ENCODE results near the gene OR52I2. TPM values are rescaled to one million over a fixed set of nuclear protein-coding genes. Genes with fewer than 3 reads are reported as not detected.

Gene OR52I2
- polyA plus RNA-seq, 1 of the 3 experiments (the other 2 are of a cell fraction): not detected

GRCh38 chr11:4639931-4640330, 58.4 kb downstream of the OR52I2 start:
- Histone ChIP-seq H3K9me2 (no peaks in the 10 kb centered on the region), H3K9me3 (no peaks in the 10 kb centered on the region), H2AFZ (ENCODE audit: low read depth) (no peak overlapping the region), H3K4me3 (ENCODE audit: low read depth in 2 of 2, low read length in 1 of 2) (no peak overlapping the region), H3K27ac (ENCODE audit: low read depth in 2 of 2, low read length in 1 of 2) (no peak overlapping the region), H3K36me3 (replicated peaks in 1 of 2; ENCODE audit: control insufficient read depth in 1 of 2, insufficient read depth in 2 of 2, low read length in 1 of 2) (no peaks in the 10 kb centered on the region), H4K20me1 (ENCODE audit: insufficient read depth) (no peaks in the 10 kb centered on the region), H3K79me2 (ENCODE audit: insufficient read depth) (no peaks in the 10 kb centered on the region), H3K4me2 (no peak overlapping the region), H3K4me1 (ENCODE audit: control insufficient read depth in 1 of 2, insufficient read depth in 2 of 2, low read depth in 1 of 2, low read length in 1 of 2) (no peaks in the 10 kb centered on the region; a peak in 1 of 4 replicates), H3K27me3 (ENCODE audit: insufficient read depth) (peaks cover 27% of the 10 kb centered on the region), H3K9ac (no peak overlapping the region), H3F3A (replicated peaks; ENCODE audit: insufficient read depth) (no peaks in the 10 kb centered on the region)
- DNase-seq: no peak
- ChIA-PET POLR2A (no interaction called here), CTCF (no interaction called here)
- WGBS (ENCODE audit: low lambda C conversion rate): 10% methylated on average over 5 of the region's 6 CpGs
- TF ChIP-seq FOXJ3 (CRISPR knock-in tag; IDR thresholded peaks at IDR 0.05) (no peak), SMC3 (IDR thresholded peaks at IDR 0.05; ENCODE audit: low read depth, low read length) (no peak), RFX5 (IDR thresholded peaks at IDR 0.05; ENCODE audit: low read length) (no peak), USF1 (IDR thresholded peaks at IDR 0.05; ENCODE audit: borderline replicate concordance, low read depth) (no peak), FOXM1 (IDR thresholded peaks at IDR 0.05; ENCODE audit: low read depth) (no peak), MAX (IDR thresholded peaks at IDR 0.05; ENCODE audit: low read depth) (no peak), GABPA (IDR thresholded peaks at IDR 0.05; ENCODE audit: low read depth) (no peak), REST (IDR thresholded peaks at IDR 0.05; ENCODE audit: low read depth, low read length) (no peak), RXRA (IDR thresholded peaks at IDR 0.05; ENCODE audit: borderline replicate concordance, low read depth) (no peak), SIN3A (IDR thresholded peaks at IDR 0.05; ENCODE audit: borderline replicate concordance, low read depth, low read length) (no peak), EZH2phosphoT487 (IDR thresholded peaks at IDR 0.05; ENCODE audit: borderline replicate concordance, low read depth) (no peak), NRF1 (IDR thresholded peaks at IDR 0.05; ENCODE audit: low read depth, low read length) (no peak), ELF1 (IDR thresholded peaks at IDR 0.05) (no peak), JUND (IDR thresholded peaks at IDR 0.05) (no peak)

GRCh38 chr11:4641501-4641900, 60.0 kb downstream of the OR52I2 start:
- no peaks in the 10 kb centered on the region for H3K36me3 ChIP-seq (replicated peaks in 1 of 2; ENCODE audit: control insufficient read depth in 1 of 2, insufficient read depth in 2 of 2, low read length in 1 of 2)
- no peak overlapping the region for H2AFZ ChIP-seq (ENCODE audit: low read depth)
- no peaks in the 10 kb centered on the region for H3K9me3 ChIP-seq
- TF ChIP-seq USF1 (IDR thresholded peaks at IDR 0.05; ENCODE audit: borderline replicate concordance, low read depth): no peak
- no peak for TF ChIP-seq FOXJ3 (CRISPR knock-in tag; IDR thresholded peaks at IDR 0.05)
- no peak for TF ChIP-seq CHD2 (IDR thresholded peaks at IDR 0.05; ENCODE audit: low read length, partially characterized antibody)
- no peak for TF ChIP-seq GABPA (IDR thresholded peaks at IDR 0.05; ENCODE audit: low read depth)
- no peak for TF ChIP-seq ZBTB33 (IDR thresholded peaks at IDR 0.05; ENCODE audit: borderline replicate concordance, low read depth)
- TF ChIP-seq NRF1 (IDR thresholded peaks at IDR 0.05; ENCODE audit: low read depth, low read length): no peak
- TF ChIP-seq RCOR1 (IDR thresholded peaks at IDR 0.05; ENCODE audit: low read length): no peak
- H3K9ac ChIP-seq: no peak overlapping the region
- DNase-seq: no peak
- peaks cover 28% of the 10 kb centered on the region for H3K27me3 ChIP-seq (ENCODE audit: insufficient read depth)
- POLR2A ChIA-PET: no interaction called here
- no peak overlapping the region for H3K4me2 ChIP-seq
- WGBS (ENCODE audit: low lambda C conversion rate): 10% methylated on average over 7 of the region's 7 CpGs
- H3K9me2 ChIP-seq: no peaks in the 10 kb centered on the region
- no peak overlapping the region for H3K4me3 ChIP-seq (ENCODE audit: low read depth in 2 of 2, low read length in 1 of 2)
- H3K4me1 ChIP-seq (ENCODE audit: control insufficient read depth in 1 of 2, insufficient read depth in 2 of 2, low read depth in 1 of 2, low read length in 1 of 2): no peaks in the 10 kb centered on the region; a peak in 1 of 4 replicates
- no peaks in the 10 kb centered on the region for H4K20me1 ChIP-seq (ENCODE audit: insufficient read depth)
- CTCF ChIA-PET: no interaction called here
- H3K79me2 ChIP-seq (ENCODE audit: insufficient read depth): no peaks in the 10 kb centered on the region
- no peaks in the 10 kb centered on the region for H3F3A ChIP-seq (replicated peaks; ENCODE audit: insufficient read depth)
- H3K27ac ChIP-seq (ENCODE audit: low read depth in 2 of 2, low read length in 1 of 2): no peak overlapping the region

Data from SK-N-SH (cell line).